PC-3 (cell line): ENCODE data around the gene MACROD2. TPM values are rescaled to one million over a fixed set of nuclear protein-coding genes. Genes with fewer than 3 reads are reported as not detected.

Source experiments
- ATAC-seq: fragments of 200-7000 bp; cut with Tn5 transposase; 2 replicates; pipeline ENCODE4 v1.9.1; 2020; ENCODE audit warnings: mild to moderate bottlenecking, moderate library complexity
- BruUV-seq: library from RNA; stranded (reverse); fragments of 400-500 nt; replicated peaks from 2 replicates; lab custom pipeline; 2021; lab: Mats Ljungman, UMichigan
- CTCF ChIA-PET: fragments of 300-600 bp; sonication (Branson Sonifier 250); formaldehyde crosslinking; loops from one replicate; lab custom pipeline; 2022; ENCODE audit warnings: antibody characterized with exemption; lab: Charles Lee
- POLR2A ChIA-PET: fragments of 300-600 bp; sonication (Branson Sonifier 250); formaldehyde crosslinking; loops from one replicate; lab custom pipeline; 2022; ENCODE audit warnings: antibody characterized with exemption; ENCODE audit not compliant: unreplicated experiment; lab: Charles Lee
- DNase-seq: peaks from one replicate; pipeline ENCODE4 v3.0.0-alpha.2; 2015
- H2AFZ ChIP-seq: fragments of 300-600 bp; sonication (generic); 2 replicates; pipeline ENCODE4 v1.6.0; 2016; ENCODE audit warnings: antibody characterized with exemption, low read length
- H3F3A ChIP-seq: fragments of 300-600 bp; sonication (generic); one replicate; pipeline ENCODE4 v1.6.0; 2017; ENCODE audit warnings: antibody characterized with exemption, low read length, control low read depth, mild to moderate bottlenecking; ENCODE audit not compliant: unreplicated experiment
- H3K27ac ChIP-seq: fragments of 300-600 bp; sonication (generic); 2 replicates; pipeline ENCODE4 v1.5.1; 2016; ENCODE audit warnings: mild to moderate bottlenecking, low read length
- H3K27me3 ChIP-seq: fragments of 300-600 bp; sonication (generic); 2 replicates; pipeline ENCODE4 v1.6.1; 2016; ENCODE audit warnings: low read length, mixed read lengths
- H3K36me3 ChIP-seq: fragments of 300-600 bp; sonication (generic); 2 replicates; pipeline ENCODE4 v1.6.1; 2016; ENCODE audit warnings: low read depth, mixed run types, low read length, mixed read lengths
- H3K4me1 ChIP-seq: fragments of 300-600 bp; sonication (generic); 2 replicates; pipeline ENCODE4 v1.5.1; 2016; ENCODE audit warnings: low read length; ENCODE audit not compliant: insufficient read depth
- H3K4me2 ChIP-seq: fragments of 300-600 bp; sonication (generic); 2 replicates; pipeline ENCODE4 v1.6.0; 2016; ENCODE audit warnings: low read length
- H3K4me3 ChIP-seq: fragments of 300-600 bp; sonication (generic); 2 replicates; pipeline ENCODE4 v1.5.1; 2016; ENCODE audit warnings: mild to moderate bottlenecking, low read length, mixed read lengths
- H3K79me2 ChIP-seq: fragments of 300-600 bp; sonication (generic); 2 replicates; pipeline ENCODE4 v1.6.1; 2017; ENCODE audit warnings: low read length, mixed read lengths
- H3K9ac ChIP-seq: fragments of 300-600 bp; sonication (generic); 2 replicates; pipeline ENCODE4 v1.6.0; 2016; ENCODE audit warnings: mild to moderate bottlenecking, low read length
- H3K9me2 ChIP-seq: fragments of 300-600 bp; sonication (generic); replicated peaks from 2 replicates; pipeline ENCODE4 v1.6.1; 2016; ENCODE audit warnings: mixed run types, low read length, mixed read lengths
- H3K9me3 ChIP-seq: fragments of 300-600 bp; sonication (generic); 2 replicates; pipeline ENCODE4 v1.6.1; 2016; ENCODE audit warnings: low read length, mixed read lengths
- H4K20me1 ChIP-seq: fragments of 300-600 bp; sonication (generic); 2 replicates; pipeline ENCODE4 v1.6.1; 2016; ENCODE audit warnings: low read length, mixed read lengths
- CTCF ChIP-seq: fragments of 300-600 bp; sonication (generic); conservative IDR thresholded peaks from 2 replicates; pipeline ENCODE4 v1.5.1; 2017; ENCODE audit warnings: antibody characterized with exemption, low read depth, mild to moderate bottlenecking, low read length
- EZH2 ChIP-seq: fragments of 300-600 bp; sonication (generic); IDR thresholded peaks from one replicate; pipeline ENCODE4 v1.6.1; 2017; ENCODE audit warnings: antibody characterized with exemption, mild to moderate bottlenecking, low read length; ENCODE audit not compliant: unreplicated experiment
- EZH2phosphoT487 ChIP-seq: fragments of 300-600 bp; sonication (generic); IDR thresholded peaks from 2 replicates; pipeline ENCODE4 v1.6.1; 2018; ENCODE audit warnings: mild to moderate bottlenecking, antibody characterized with exemption, low read length, borderline replicate concordance
- intact Hi-C: fragments of 100-400 bp; cut with micrococcal nuclease; formaldehyde crosslinking; loops from 2 replicates; pipeline ENCODE4 v1.9.0; 2023
- total RNA-seq: library from RNA; depleted of rRNA; stranded (reverse); fragments of >200 nt; gene quantifications from 2 replicates; pipeline ENCODE4 v1.2.3, GENCODE V29; 2014

MACROD2 gene
- total RNA-seq, 1 experiment from 2014 or later: 3.1 TPM

- Histone ChIP-seq H3K4me2 (no peak overlapping the region), H3F3A (no peaks in the 10 kb centered on the region), H2AFZ (no peak overlapping the region), H3K9ac (no peak overlapping the region), H3K27me3 (no peaks in the 10 kb centered on the region), H3K79me2 (no peaks in the 10 kb centered on the region), H3K9me2 (no peaks in the 10 kb centered on the region), H3K9me3 (no peaks in the 10 kb centered on the region), H3K36me3 (no peaks in the 10 kb centered on the region), H3K4me3 (no peak overlapping the region), H3K27ac (no peak overlapping the region), H3K4me1 (peaks cover 11% of the 10 kb centered on the region), H4K20me1 (no peaks in the 10 kb centered on the region)
- ChIA-PET POLR2A (no interaction called here), CTCF (no interaction called here)
- ATAC-seq: no peak
- no peak for DNase-seq
- no TSS peak for BruUV-seq
- TF ChIP-seq EZH2: no peak
- no peak for TF ChIP-seq CTCF
- TF ChIP-seq EZH2phosphoT487: no peak
- intact Hi-C loops: no loop called here
Measured at GRCh38 chr20:14493408-14493807, 498.1 kb downstream of the MACROD2 start.

- Histone ChIP-seq H3K9me2 (no peaks in the 10 kb centered on the region), H2AFZ (no peak overlapping the region), H3K27ac (no peak overlapping the region), H3K79me2 (no peaks in the 10 kb centered on the region), H3K9ac (no peak overlapping the region), H3K4me1 (peaks cover 2% of the 10 kb centered on the region; the same call in 1 of the 2 replicates), H3K27me3 (no peaks in the 10 kb centered on the region), H3K9me3 (no peaks in the 10 kb centered on the region), H4K20me1 (no peaks in the 10 kb centered on the region), H3K36me3 (no peaks in the 10 kb centered on the region), H3K4me3 (no peak overlapping the region), H3F3A (no peaks in the 10 kb centered on the region), H3K4me2 (no peak overlapping the region)
- ChIA-PET POLR2A (no interaction called here), CTCF (no interaction called here)
- DNase-seq (no peak), ATAC-seq (no peak)
- no TSS peak for BruUV-seq
- no peak for TF ChIP-seq EZH2
- no peak for TF ChIP-seq CTCF
- TF ChIP-seq EZH2phosphoT487: no peak
- intact Hi-C loops: no loop called here
Measured at GRCh38 chr20:14494355-14494754, 499.0 kb downstream of the MACROD2 start.

- Histone ChIP-seq H3F3A (no peaks in the 10 kb centered on the region), H3K27me3 (no peaks in the 10 kb centered on the region), H2AFZ (no peak overlapping the region), H3K36me3 (no peaks in the 10 kb centered on the region), H3K9me2 (no peaks in the 10 kb centered on the region), H3K79me2 (no peaks in the 10 kb centered on the region), H3K9me3 (no peaks in the 10 kb centered on the region), H3K27ac (no peak overlapping the region), H4K20me1 (no peaks in the 10 kb centered on the region), H3K9ac (no peak overlapping the region), H3K4me1 (no peaks in the 10 kb centered on the region), H3K4me3 (no peak overlapping the region), H3K4me2 (no peak overlapping the region)
- DNase-seq: peak; percentile 12
- BruUV-seq: no TSS peak
- TF ChIP-seq EZH2: no peak
- no peak for TF ChIP-seq CTCF
- no peak for TF ChIP-seq EZH2phosphoT487
- no peak for ATAC-seq
- intact Hi-C loops: no loop called here
- CTCF ChIA-PET: no interaction called here
- POLR2A ChIA-PET: no interaction called here
Measured at GRCh38 chr20:14495066-14495465, 499.8 kb downstream of the MACROD2 start.
